H9 (cell line): ENCODE data around the gene APOOL. TPM values are rescaled to one million over a fixed set of nuclear protein-coding genes. Genes with fewer than 3 reads are reported as not detected.

Experiments used
- DNase-seq: peaks from one replicate; pipeline ENCODE4 v3.0.0-alpha.2; 2017
- H2AFZ ChIP-seq: one replicate; pipeline ENCODE4 v1.6.1; 2013; ENCODE audit warnings: mild to moderate bottlenecking, low read length, control low read depth, moderate library complexity
- H2AK5ac ChIP-seq: 2 replicates; pipeline ENCODE4 v1.6.1; 2013; ENCODE audit warnings: low read length, control low read depth, mixed read lengths; ENCODE audit not compliant: insufficient read length
- H2BK120ac ChIP-seq: one replicate; pipeline ENCODE4 v1.6.1; 2013; ENCODE audit warnings: low read depth, mild to moderate bottlenecking, low read length, control low read depth, inconsistent platforms; ENCODE audit not compliant: poor library complexity, severe bottlenecking
- H2BK12ac ChIP-seq: 2 replicates; pipeline ENCODE4 v1.6.1; 2013; ENCODE audit warnings: low read length, control low read depth, mixed read lengths, low read depth; ENCODE audit not compliant: insufficient read length
- H2BK15ac ChIP-seq: 2 replicates; pipeline ENCODE4 v1.6.1; 2013; ENCODE audit warnings: low read depth, low read length, control low read depth
- H2BK20ac ChIP-seq: one replicate; pipeline ENCODE4 v1.6.1; 2013; ENCODE audit warnings: low read depth, mild to moderate bottlenecking, low read length, control low read depth, inconsistent platforms; ENCODE audit not compliant: poor library complexity, severe bottlenecking
- H2BK5ac ChIP-seq: 2 replicates; pipeline ENCODE4 v1.6.1; 2013; ENCODE audit warnings: low read length, control low read depth, mixed read lengths; ENCODE audit not compliant: insufficient read length
- H3K14ac ChIP-seq: 2 replicates; pipeline ENCODE4 v1.6.1; 2013; ENCODE audit warnings: low read length, control low read depth; ENCODE audit not compliant: insufficient read depth
- H3K18ac ChIP-seq: 2 replicates; pipeline ENCODE4 v1.6.1; 2013; ENCODE audit warnings: low read depth, mild to moderate bottlenecking, mixed read lengths, low read length, control low read depth; ENCODE audit not compliant: insufficient read length
- H3K23ac ChIP-seq: 2 replicates; pipeline ENCODE4 v1.6.1; 2013; ENCODE audit warnings: low read length, control low read depth, mixed read lengths, low read depth; ENCODE audit not compliant: insufficient read length
- H3K23me2 ChIP-seq: 2 replicates; pipeline ENCODE4 v1.6.1; 2013; ENCODE audit warnings: low read depth, mild to moderate bottlenecking, mixed read lengths, low read length, control low read depth; ENCODE audit not compliant: insufficient read length, poor library complexity, severe bottlenecking
- H3K27ac ChIP-seq: 2 replicates; pipeline ENCODE4 v1.5.1; 2013; ENCODE audit warnings: low read length, control low read depth, mixed read lengths, low read depth; ENCODE audit not compliant: insufficient read length
- H3K27me3 ChIP-seq: 2 replicates; pipeline ENCODE4 v1.6.1; 2013; ENCODE audit warnings: low read length, control low read depth, inconsistent platforms; ENCODE audit not compliant: insufficient read depth
- H3K4ac ChIP-seq: 2 replicates; pipeline ENCODE4 v1.6.1; 2013; ENCODE audit warnings: low read depth, mild to moderate bottlenecking, control low read depth, inconsistent platforms, low read length, moderate library complexity
- H3K4me1 ChIP-seq: 2 replicates; pipeline ENCODE4 v1.6.1; 2013; ENCODE audit warnings: low read length, control low read depth, inconsistent platforms; ENCODE audit not compliant: insufficient read depth
- H3K4me2 ChIP-seq: 2 replicates; pipeline ENCODE4 v1.6.1; 2013; ENCODE audit warnings: low read length, control low read depth, mixed read lengths; ENCODE audit not compliant: insufficient read length, insufficient read depth
- H3K56ac ChIP-seq: 2 replicates; pipeline ENCODE4 v1.6.1; 2013; ENCODE audit warnings: low read depth, mild to moderate bottlenecking, mixed read lengths, low read length, control low read depth; ENCODE audit not compliant: insufficient read length
- H3K79me1 ChIP-seq: 2 replicates; pipeline ENCODE4 v1.6.1; 2013; ENCODE audit warnings: low read depth, mild to moderate bottlenecking, moderate library complexity, low read length, control low read depth, inconsistent platforms; ENCODE audit not compliant: insufficient read depth, poor library complexity, severe bottlenecking
- H3K79me2 ChIP-seq: 2 replicates; pipeline ENCODE4 v1.6.1; 2013; ENCODE audit warnings: low read length, control low read depth, inconsistent platforms; ENCODE audit not compliant: insufficient read depth
- H3K9ac ChIP-seq: 2 replicates; pipeline ENCODE4 v1.6.1; 2013; ENCODE audit warnings: low read length, control low read depth, mixed read lengths; ENCODE audit not compliant: insufficient read length; ENCODE audit errors: extremely low read depth
- H3K9me3 ChIP-seq: one replicate; pipeline ENCODE4 v1.6.1; 2013; ENCODE audit warnings: low read depth, low read length, inconsistent platforms; ENCODE audit not compliant: control insufficient read depth
- H3T11ph ChIP-seq: one replicate; pipeline ENCODE4 v1.6.1; 2013; ENCODE audit warnings: mild to moderate bottlenecking, low read length, control low read depth, inconsistent platforms
- H4K20me1 ChIP-seq: one replicate; pipeline ENCODE4 v1.6.1; 2013; ENCODE audit not compliant: control insufficient read depth, insufficient read length, insufficient read depth
- H4K5ac ChIP-seq: 2 replicates; pipeline ENCODE4 v1.6.1; 2013; ENCODE audit warnings: low read depth, mild to moderate bottlenecking, mixed read lengths, low read length, control low read depth; ENCODE audit not compliant: insufficient read length
- H4K8ac ChIP-seq: replicated peaks from 2 replicates; pipeline ENCODE4 v1.6.1; 2013; ENCODE audit warnings: low read length, control low read depth, mixed read lengths, low read depth; ENCODE audit not compliant: insufficient read length
- H4K91ac ChIP-seq: 2 replicates; pipeline ENCODE4 v1.6.1; 2013; ENCODE audit warnings: low read depth, mild to moderate bottlenecking, moderate library complexity, mixed read lengths, low read length, control low read depth; ENCODE audit not compliant: insufficient read length
- H3K27ac Mint-ChIP-seq, 3 experiments: 2 replicates in 2 of 3; 3 replicates in 1 of 3; pipeline ENCODE4 v1.8.0; 2020 to 2021; ENCODE audit warnings: mixed read lengths in 3 of 3, mild to moderate bottlenecking in 1 of 3, moderate library complexity in 1 of 3
- H3K27me3 Mint-ChIP-seq: 2 replicates; pipeline ENCODE4 v1.8.0; 2021; ENCODE audit warnings: low read depth, mild to moderate bottlenecking, moderate library complexity, mixed read lengths
- H3K36me3 Mint-ChIP-seq, 3 experiments: 2 replicates in 2 of 3; 3 replicates in 1 of 3; pipeline ENCODE4 v1.8.0; 2020 to 2021; ENCODE audit warnings: low read depth in 3 of 3, mixed read lengths in 3 of 3; ENCODE audit not compliant: insufficient read depth in 1 of 3
- H3K4me1 Mint-ChIP-seq, 2 experiments: 2 replicates each; pipeline ENCODE4 v1.8.0; 2020; ENCODE audit warnings: mixed read lengths in 2 of 2
- H3K4me3 Mint-ChIP-seq, 2 experiments: 2 replicates in 1 of 2; 3 replicates in 1 of 2; pipeline ENCODE4 v1.8.0; 2020 to 2021; ENCODE audit warnings: mild to moderate bottlenecking in 2 of 2, mixed read lengths in 2 of 2, moderate library complexity in 1 of 2
- H3K9me3 Mint-ChIP-seq, 2 experiments: 2 replicates in 1 of 2; 3 replicates in 1 of 2; pipeline ENCODE4 v1.8.0; 2020; ENCODE audit warnings: mild to moderate bottlenecking in 2 of 2, mixed read lengths in 2 of 2, moderate library complexity in 1 of 2
- WGBS: extraction: QIAGEN DNeasy Blood & Tissue Kit; methylation state at CpG from one replicate; pipeline ENCODE4 v1.1.7; 2013; ENCODE audit warnings: missing lambda C conversion rate, low lambda C conversion rate, mixed read lengths; ENCODE audit not compliant: insufficient read length; ENCODE audit errors: extremely low coverage; 5-methylcytosine and 5-hydroxymethylcytosine counted together
- total RNA-seq: library from RNA; stranded (reverse); gene quantifications from 2 replicates; pipeline ENCODE4 v1.2.1, GENCODE V29; 2021
- TF ChIP-seq, protein P1 (sequence below): fragments of 200-600 bp; sonication (generic); conservative IDR thresholded peaks from 3 replicates; pipeline ENCODE4 v1.8.0; 2021; ENCODE audit warnings: antibody characterized with exemption, mild to moderate bottlenecking

APOOL gene
- total RNA-seq, 1 experiment from 2014 or later = 8.0 TPM

GRCh38 chrX:85017721-85018120 lies 14.0 kb downstream of the APOOL start:
- WGBS = no CpG with 5 or more reads among the region's 2 CpGs
- H3K79me1 ChIP-seq = no peaks in the 10 kb centered on the region
- no peaks in the 10 kb centered on the region for H3K27me3 ChIP-seq
- no peaks in the 10 kb centered on the region for H3K23me2 ChIP-seq
- 0 out of 2 replicates have a peak, but pooled peaks cover 2% of the 10 kb centered on the region for H3K79me2 ChIP-seq
- Mint-ChIP-seq H3K4me1 (peaks cover 3 to 5% of the 10 kb centered on the region in 2 experiments; a peak in 3 of 4 replicates), H3K27ac (no peak overlapping the region; a peak in 1 of 7 replicates), H3K4me3 (no peak overlapping the region), H3K27me3 (no peaks in the 10 kb centered on the region), H3K9me3 (peaks cover 65 to 80% of the 10 kb centered on the region in 2 experiments), H3K36me3 (peaks cover 17 to 27% (median 26%) of the 10 kb centered on the region in 3 experiments)
- H4K5ac ChIP-seq = no peak overlapping the region
- no peak overlapping the region for H4K8ac ChIP-seq
- H3K4ac ChIP-seq = no peak overlapping the region
- H2AFZ ChIP-seq = no peak overlapping the region
- H4K20me1 ChIP-seq = no peaks in the 10 kb centered on the region
- no peak overlapping the region for H3K23ac ChIP-seq
- DNase-seq = no peak
- no peak overlapping the region for H3K56ac ChIP-seq
- no peaks in the 10 kb centered on the region for H3K4me1 ChIP-seq
- H2AK5ac ChIP-seq = no peak overlapping the region
- H2BK5ac ChIP-seq = no peak overlapping the region
- no peak overlapping the region for H2BK12ac ChIP-seq
- H3K14ac ChIP-seq = no peak overlapping the region
- H3T11ph ChIP-seq = no peak overlapping the region
- no peak overlapping the region for H2BK15ac ChIP-seq
- no peak overlapping the region for H3K9ac ChIP-seq
- H3K18ac ChIP-seq = no peak overlapping the region
- no peak overlapping the region for H4K91ac ChIP-seq
- peaks cover 14% of the 10 kb centered on the region for H3K9me3 ChIP-seq
- no peak overlapping the region for H2BK120ac ChIP-seq
- H2BK20ac ChIP-seq = no peak overlapping the region
- no peak overlapping the region for H3K27ac ChIP-seq
- H3K4me2 ChIP-seq = no peak overlapping the region
- TF ChIP-seq, protein P1, sequence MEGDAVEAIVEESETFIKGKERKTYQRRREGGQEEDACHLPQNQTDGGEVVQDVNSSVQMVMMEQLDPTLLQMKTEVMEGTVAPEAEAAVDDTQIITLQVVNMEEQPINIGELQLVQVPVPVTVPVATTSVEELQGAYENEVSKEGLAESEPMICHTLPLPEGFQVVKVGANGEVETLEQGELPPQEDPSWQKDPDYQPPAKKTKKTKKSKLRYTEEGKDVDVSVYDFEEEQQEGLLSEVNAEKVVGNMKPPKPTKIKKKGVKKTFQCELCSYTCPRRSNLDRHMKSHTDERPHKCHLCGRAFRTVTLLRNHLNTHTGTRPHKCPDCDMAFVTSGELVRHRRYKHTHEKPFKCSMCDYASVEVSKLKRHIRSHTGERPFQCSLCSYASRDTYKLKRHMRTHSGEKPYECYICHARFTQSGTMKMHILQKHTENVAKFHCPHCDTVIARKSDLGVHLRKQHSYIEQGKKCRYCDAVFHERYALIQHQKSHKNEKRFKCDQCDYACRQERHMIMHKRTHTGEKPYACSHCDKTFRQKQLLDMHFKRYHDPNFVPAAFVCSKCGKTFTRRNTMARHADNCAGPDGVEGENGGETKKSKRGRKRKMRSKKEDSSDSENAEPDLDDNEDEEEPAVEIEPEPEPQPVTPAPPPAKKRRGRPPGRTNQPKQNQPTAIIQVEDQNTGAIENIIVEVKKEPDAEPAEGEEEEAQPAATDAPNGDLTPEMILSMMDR = no peak
